ENCODE results near the gene KMT2E.
"Not testable (repeated sequence)": the region's sequence is repeated elsewhere in the genome, so short reads cannot be mapped to it uniquely, and the experiment has no call there.

KMT2E gene, protein sequence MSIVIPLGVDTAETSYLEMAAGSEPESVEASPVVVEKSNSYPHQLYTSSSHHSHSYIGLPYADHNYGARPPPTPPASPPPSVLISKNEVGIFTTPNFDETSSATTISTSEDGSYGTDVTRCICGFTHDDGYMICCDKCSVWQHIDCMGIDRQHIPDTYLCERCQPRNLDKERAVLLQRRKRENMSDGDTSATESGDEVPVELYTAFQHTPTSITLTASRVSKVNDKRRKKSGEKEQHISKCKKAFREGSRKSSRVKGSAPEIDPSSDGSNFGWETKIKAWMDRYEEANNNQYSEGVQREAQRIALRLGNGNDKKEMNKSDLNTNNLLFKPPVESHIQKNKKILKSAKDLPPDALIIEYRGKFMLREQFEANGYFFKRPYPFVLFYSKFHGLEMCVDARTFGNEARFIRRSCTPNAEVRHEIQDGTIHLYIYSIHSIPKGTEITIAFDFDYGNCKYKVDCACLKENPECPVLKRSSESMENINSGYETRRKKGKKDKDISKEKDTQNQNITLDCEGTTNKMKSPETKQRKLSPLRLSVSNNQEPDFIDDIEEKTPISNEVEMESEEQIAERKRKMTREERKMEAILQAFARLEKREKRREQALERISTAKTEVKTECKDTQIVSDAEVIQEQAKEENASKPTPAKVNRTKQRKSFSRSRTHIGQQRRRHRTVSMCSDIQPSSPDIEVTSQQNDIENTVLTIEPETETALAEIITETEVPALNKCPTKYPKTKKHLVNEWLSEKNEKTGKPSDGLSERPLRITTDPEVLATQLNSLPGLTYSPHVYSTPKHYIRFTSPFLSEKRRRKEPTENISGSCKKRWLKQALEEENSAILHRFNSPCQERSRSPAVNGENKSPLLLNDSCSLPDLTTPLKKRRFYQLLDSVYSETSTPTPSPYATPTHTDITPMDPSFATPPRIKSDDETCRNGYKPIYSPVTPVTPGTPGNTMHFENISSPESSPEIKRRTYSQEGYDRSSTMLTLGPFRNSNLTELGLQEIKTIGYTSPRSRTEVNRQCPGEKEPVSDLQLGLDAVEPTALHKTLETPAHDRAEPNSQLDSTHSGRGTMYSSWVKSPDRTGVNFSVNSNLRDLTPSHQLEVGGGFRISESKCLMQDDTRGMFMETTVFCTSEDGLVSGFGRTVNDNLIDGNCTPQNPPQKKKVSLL (N-terminal part only)

DNA sequence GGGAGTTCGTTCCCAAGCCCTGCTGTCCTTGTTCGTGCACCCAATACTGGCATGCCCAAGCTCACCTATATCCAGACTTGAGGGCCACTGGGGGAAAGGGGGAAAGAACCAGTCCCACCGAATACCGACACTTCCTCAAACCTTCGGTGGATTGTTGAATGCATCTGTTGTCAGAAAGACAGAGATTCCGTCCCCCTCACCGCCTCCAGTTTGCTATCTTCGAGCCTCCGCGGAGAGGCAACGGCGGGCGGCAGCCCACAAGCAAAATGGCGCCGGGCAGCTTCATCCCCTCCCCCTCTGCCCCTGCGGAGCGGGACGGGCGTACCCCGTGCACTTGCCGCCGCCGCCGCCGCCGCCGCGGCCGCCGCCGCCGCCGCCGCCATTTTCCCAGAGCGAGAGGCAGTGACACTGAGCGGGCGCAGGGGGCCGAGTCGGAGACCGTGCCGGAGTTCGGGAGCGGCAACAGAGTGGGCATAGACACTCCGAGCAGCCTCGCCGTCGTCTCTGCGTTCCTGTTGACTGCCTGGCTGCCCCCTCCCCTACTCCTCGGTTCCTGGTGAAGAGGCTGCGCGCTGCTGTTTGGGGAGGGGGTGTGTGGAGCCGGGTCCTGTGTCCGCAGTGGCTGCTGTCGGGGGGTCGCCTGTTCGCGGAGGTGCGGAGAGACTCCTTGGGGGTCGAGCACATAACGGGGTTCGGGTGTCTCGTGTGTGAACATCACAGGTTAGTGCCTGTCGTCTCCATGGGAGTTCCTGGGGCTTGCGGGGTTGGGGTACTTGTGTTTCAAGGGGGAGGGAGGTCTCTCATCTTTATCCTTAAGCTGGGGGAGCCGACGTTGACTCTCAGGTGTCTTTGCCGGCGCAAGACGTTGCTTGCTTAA is at the start of gene KMT2E:
TSS of gene KMT2E (plus strand) at position 390 of the 877 bp plus-strand sequence. CDS start 26,748 bp downstream, outside the sequence.
- DNase-seq (ENCODE audit: low spot score), result peak; percentile 91

DNA sequence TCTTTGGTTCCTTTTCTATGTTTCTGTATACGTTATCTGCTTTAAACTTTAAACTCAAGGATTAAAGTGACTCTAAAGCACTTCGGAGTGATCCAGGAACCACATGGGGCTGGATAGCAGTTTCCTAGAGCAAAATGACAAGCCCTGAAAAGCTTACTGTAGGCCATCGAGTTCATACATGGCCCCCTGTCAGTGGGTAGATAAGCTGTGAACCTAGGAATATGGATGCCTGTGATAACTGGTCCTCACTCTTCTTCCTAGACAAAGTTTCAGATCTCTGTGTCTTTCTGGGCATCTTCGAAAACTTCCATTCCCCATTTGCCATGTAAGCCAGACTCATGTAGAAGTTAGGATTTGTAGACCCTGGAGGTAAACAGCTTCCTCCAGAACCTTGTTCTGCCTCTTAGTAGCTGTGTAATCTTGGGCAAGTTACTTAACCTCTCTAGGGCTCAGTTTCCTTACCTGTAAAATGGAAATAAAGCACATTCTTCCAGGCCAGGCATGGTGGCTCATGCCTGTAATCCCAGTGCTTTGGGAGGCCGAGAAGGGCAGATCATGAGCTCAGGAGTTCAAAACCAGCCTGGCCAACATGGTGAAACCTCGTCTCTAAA is 49.3 kb upstream of the KMT2E start:
- DNase-seq (ENCODE audit: low spot score), result no peak

- DNase-seq (ENCODE audit: low spot score), result no peak
Measured at GRCh38 chr7:104966022-104966421, 48.0 kb upstream of the KMT2E start.

DNA sequence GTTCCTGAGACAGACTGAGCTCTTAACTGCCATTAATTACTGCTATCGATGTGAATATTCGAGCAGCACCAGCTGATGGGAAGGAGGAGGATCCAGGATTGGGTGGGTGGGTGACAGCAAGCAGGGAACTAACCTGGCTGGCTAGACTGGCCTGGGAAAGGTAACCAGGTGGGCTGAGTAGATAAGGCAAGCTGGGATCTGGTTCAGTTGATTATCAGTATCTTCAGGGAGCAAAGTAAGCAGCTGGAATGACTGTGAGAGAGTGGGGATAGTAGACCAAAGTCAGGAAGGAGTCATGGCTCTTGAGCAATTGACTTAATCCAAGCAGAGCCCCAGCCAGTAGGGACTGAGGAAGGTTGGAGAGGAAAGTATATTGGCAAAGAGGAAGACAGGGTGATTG is 46.9 kb upstream of the KMT2E start:
- DNase-seq (ENCODE audit: low spot score), result no peak

DNA sequence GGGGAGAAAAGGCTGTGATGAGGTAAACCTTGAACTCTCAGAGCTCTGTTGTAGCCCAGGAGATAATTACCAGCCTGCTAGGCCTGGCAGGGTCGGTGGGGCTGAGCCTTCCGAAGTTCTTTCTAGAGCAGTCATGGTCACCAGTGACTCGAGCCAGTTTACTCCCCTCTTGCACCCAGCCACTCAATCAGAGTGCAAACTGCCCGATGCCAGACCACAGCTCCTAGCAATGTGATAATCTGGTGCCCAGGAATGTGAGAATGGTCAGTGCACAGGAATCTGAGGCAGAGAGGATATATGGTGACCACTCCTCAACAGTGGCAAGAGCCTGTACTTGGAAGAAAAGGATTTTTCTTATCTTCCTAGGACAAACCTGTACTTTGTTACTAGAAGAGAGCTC is 46.4 kb upstream of the KMT2E start:
- DNase-seq (ENCODE audit: low spot score), result no peak

GRCh38 chr7:104968648-104969047 is 45.4 kb upstream of the KMT2E start:
- DNase-seq (ENCODE audit: low spot score), result no peak

- DNase-seq (ENCODE audit: low spot score), result no peak
Measured at GRCh38 chr7:104969183-104969582, 44.8 kb upstream of the KMT2E start.

DNA sequence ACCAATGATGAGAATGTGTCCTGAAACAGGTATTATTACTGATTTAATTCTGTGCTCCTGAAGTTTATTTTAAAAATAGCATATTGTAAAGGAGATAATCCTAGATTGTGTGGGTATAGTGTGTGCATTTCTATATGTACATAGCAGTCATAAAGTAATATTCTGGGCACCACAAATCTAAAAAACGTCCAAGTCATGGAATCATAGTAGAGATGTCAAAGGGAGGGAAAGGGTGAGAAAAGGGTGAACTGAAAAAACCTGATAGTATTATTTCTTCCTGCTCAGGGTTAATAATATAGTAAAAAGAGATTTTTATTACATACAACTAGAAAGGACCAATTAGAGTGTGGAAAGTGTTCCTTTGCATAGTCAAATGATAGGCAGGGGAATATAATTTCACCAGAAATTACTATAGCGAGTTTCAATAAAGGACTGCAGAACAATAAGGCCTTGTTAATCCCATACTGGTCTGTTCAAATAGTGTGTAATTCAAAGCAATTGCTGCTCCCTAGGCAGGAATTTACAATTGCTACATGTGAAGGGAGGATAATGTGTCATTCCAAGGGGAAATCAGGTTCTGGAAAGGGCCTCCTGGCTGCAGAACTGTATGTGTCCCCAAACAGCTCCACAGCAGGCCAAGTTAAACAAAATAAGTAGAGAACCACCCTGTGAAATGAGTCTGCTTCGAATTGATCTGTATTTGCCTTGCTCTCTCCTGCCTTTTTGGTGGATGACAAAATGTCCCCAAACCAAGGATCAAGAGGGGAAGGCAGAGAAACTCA is 42.5 kb upstream of the KMT2E start:
- DNase-seq (ENCODE audit: low spot score), result no peak

DNA sequence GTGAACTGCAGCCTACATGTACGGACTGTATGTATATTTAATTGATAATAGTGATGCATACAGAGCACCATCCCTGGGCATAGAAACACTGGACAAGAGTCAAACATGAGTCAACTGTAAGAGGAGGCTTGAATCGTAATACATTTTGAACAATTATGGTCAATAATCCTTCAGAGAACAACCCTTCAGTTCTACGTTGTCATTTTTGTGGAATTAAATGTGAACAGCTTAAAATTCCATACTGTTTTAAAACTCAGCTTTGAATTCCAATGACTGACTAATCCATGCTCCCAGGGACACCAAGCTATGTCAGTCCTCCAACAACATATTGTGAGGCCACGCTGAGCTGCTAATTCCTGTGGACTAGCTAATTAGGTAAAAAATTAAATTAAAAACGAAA is 41.5 kb upstream of the KMT2E start:
- no peak for DNase-seq (ENCODE audit: low spot score)

GRCh38 chr7:104973227-104973626 is 40.8 kb upstream of the KMT2E start:
- no peak for DNase-seq (ENCODE audit: low spot score)

GRCh38 chr7:104973909-104974415 is 40.0 kb upstream of the KMT2E start:
- no peak for DNase-seq (ENCODE audit: low spot score)

- DNase-seq (ENCODE audit: low spot score), result not testable (repeated sequence)
Measured at GRCh38 chr7:104975553-104975952, 38.5 kb upstream of the KMT2E start.

- DNase-seq (ENCODE audit: low spot score), result no peak
Measured at GRCh38 chr7:104976966-104977636, 36.9 kb upstream of the KMT2E start.

- no peak for DNase-seq (ENCODE audit: low spot score)
Measured at GRCh38 chr7:104978460-104978859, 35.5 kb upstream of the KMT2E start.

DNA sequence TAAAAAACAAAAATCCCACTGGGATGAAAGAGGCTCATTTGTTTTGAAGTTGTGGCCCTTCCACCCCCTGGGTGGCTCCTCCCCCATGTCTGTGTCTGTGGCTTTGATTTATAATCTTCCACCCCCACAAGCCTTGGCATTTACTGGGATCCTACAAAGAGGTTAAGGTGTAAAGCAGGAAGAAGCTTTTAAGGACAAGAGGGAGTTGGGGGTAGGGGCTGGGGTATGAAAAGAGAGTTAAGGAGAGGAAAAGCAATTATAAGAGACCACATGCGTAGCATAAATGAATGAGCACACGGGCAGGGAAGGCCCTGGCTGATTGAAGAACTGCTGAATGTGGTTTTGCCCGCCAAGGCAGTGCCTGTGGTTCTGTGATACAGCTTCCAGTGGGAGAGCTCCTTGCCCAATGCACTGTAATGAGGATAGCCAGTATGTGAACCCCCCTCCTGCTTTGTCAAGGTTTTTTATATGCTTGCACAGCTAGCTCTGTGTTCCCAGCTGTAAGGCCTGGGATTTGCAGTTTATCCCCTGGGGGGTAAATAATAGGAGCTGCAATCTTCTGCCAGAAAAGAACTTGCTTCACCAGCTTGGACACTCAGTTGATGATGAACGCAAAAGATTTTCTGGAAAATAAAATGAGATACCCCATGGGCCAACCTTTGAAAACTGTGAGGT is 34.7 kb upstream of the KMT2E start:
- no peak for DNase-seq (ENCODE audit: low spot score)

DNA sequence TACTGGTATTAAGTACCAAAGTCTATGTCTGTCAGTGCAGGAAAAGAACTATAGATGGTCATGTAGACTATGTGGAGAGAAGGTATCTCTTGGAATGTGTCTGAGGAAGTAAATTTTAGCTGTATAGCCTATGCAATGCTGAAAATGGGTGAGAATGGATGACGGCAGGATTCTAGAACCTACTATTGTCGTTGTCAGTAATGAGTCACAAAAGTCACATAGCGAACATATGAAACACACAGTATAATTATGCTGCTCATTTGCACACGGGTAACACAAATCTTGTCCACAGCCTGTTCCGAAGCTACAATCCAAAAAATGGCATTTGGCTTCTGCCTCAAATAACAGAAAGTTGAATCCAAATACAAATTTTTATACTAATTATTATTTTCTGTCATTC is 33.6 kb upstream of the KMT2E start:
- no peak for DNase-seq (ENCODE audit: low spot score)

- peak; percentile 77 for DNase-seq (ENCODE audit: low spot score)
Measured at GRCh38 chr7:104980841-104981671, 32.9 kb upstream of the KMT2E start.

- no peak for DNase-seq (ENCODE audit: low spot score)
Measured at GRCh38 chr7:104981672-104982037, 32.4 kb upstream of the KMT2E start.

Data from activated CD4-positive, alpha-beta T cell treated with anti-CD3 and anti-CD28 coated beads, Interleukin-2, Interleukin-4, amounts not matched to agents 100 ng/mL and 50 ng/mL, durations not matched to agents 16 hours and 8 hours (primary cell).